WTC11 (cell line): ENCODE data around the gene TM9SF3. TPM values are rescaled to one million over a fixed set of nuclear protein-coding genes. Genes with fewer than 3 reads are reported as not detected.

Experiments
- ATAC-seq: fragments of 200-7000 bp; cut with Tn5 transposase; 2 replicates; pipeline ENCODE4 v1.10.0; 2021; ENCODE audit warnings: mild to moderate bottlenecking, moderate library complexity
- CTCF ChIA-PET: fragments of 300-600 bp; sonication (Branson Sonifier 250); formaldehyde crosslinking; loops from one replicate; lab custom pipeline; 2021; ENCODE audit warnings: antibody characterized with exemption; lab: Charles Lee
- POLR2A ChIA-PET: fragments of 350-600 bp; sonication (Branson Sonifier 250); formaldehyde crosslinking; loops from one replicate; lab custom pipeline; 2021; ENCODE audit warnings: antibody characterized with exemption; lab: Charles Lee
- DNase-seq: peaks from one replicate; pipeline ENCODE4 v3.0.0; 2021; ENCODE audit warnings: low spot score
- H3K27ac Mint-ChIP-seq: 2 replicates; pipeline ENCODE4 v1.8.0; 2021; ENCODE audit warnings: mixed read lengths
- H3K27me3 Mint-ChIP-seq: 2 replicates; pipeline ENCODE4 v1.8.0; 2021; ENCODE audit warnings: low read depth, mild to moderate bottlenecking, moderate library complexity, mixed read lengths
- H3K36me3 Mint-ChIP-seq: 2 replicates; pipeline ENCODE4 v1.8.0; 2021; ENCODE audit warnings: mixed read lengths
- H3K4me1 Mint-ChIP-seq: 2 replicates; pipeline ENCODE4 v1.8.0; 2022; ENCODE audit warnings: mixed read lengths
- H3K4me3 Mint-ChIP-seq: 2 replicates; pipeline ENCODE4 v1.8.0; 2021; ENCODE audit warnings: mild to moderate bottlenecking, moderate library complexity, mixed read lengths
- H3K9me3 Mint-ChIP-seq: 2 replicates; pipeline ENCODE4 v1.8.0; 2021; ENCODE audit warnings: mixed read lengths
- ATF2 ChIP-seq: sonication (generic); formaldehyde crosslinking; IDR thresholded peaks from 2 replicates; pipeline ENCODE4 v1.8.1; 2022; ENCODE audit warnings: low read depth, missing genetic modification reagents, borderline replicate concordance
- ATF3 ChIP-seq: sonication (generic); formaldehyde crosslinking; conservative IDR thresholded peaks from 2 replicates; pipeline ENCODE4 v1.8.1; 2022; ENCODE audit warnings: mild to moderate bottlenecking, missing genetic modification reagents
- CBFB ChIP-seq: sonication (generic); formaldehyde crosslinking; IDR thresholded peaks from 2 replicates; pipeline ENCODE4 v1.8.1; 2022; ENCODE audit warnings: mild to moderate bottlenecking, low read depth, missing genetic modification reagents
- CREB1 ChIP-seq: sonication (generic); formaldehyde crosslinking; IDR thresholded peaks from 2 replicates; pipeline ENCODE4 v1.8.0; 2023; ENCODE audit warnings: mild to moderate bottlenecking, missing genetic modification reagents
- E2F4 ChIP-seq: sonication (generic); formaldehyde crosslinking; IDR thresholded peaks from 2 replicates; pipeline ENCODE4 v1.8.1; 2022; ENCODE audit warnings: low read depth, mild to moderate bottlenecking, moderate library complexity, missing genetic modification reagents, borderline replicate concordance
- FOXJ3 ChIP-seq: sonication (generic); formaldehyde crosslinking; IDR thresholded peaks from 2 replicates; pipeline ENCODE4 v1.9.0; 2021; ENCODE audit warnings: missing genetic modification reagents, mild to moderate bottlenecking, borderline replicate concordance
- NFYB ChIP-seq: sonication (generic); formaldehyde crosslinking; conservative IDR thresholded peaks from 2 replicates; pipeline ENCODE4 v1.8.0; 2022; ENCODE audit warnings: low read depth, missing genetic modification reagents
- NR2C2 ChIP-seq: sonication (generic); formaldehyde crosslinking; IDR thresholded peaks from 2 replicates; pipeline ENCODE4 v1.8.0; 2022; ENCODE audit warnings: mild to moderate bottlenecking, missing genetic modification reagents
- RELA ChIP-seq: sonication (generic); formaldehyde crosslinking; IDR thresholded peaks from 2 replicates; pipeline ENCODE4 v1.8.1; 2022; ENCODE audit warnings: missing genetic modification reagents, mild to moderate bottlenecking, borderline replicate concordance
- TEAD4 ChIP-seq: sonication (generic); formaldehyde crosslinking; IDR thresholded peaks from 2 replicates; pipeline ENCODE4 v1.8.0; 2022; ENCODE audit warnings: mild to moderate bottlenecking, missing genetic modification reagents
- ZBTB21 ChIP-seq: sonication (generic); formaldehyde crosslinking; IDR thresholded peaks from 2 replicates; pipeline ENCODE4 v1.8.1; 2023; ENCODE audit warnings: mild to moderate bottlenecking, missing genetic modification reagents, borderline replicate concordance
- ZNF232 ChIP-seq: sonication (generic); formaldehyde crosslinking; IDR thresholded peaks from 2 replicates; pipeline ENCODE4 v1.8.0; 2022; ENCODE audit warnings: mild to moderate bottlenecking, missing genetic modification reagents
- ZNF263 ChIP-seq: sonication (generic); formaldehyde crosslinking; IDR thresholded peaks from 2 replicates; pipeline ENCODE4 v1.8.1; 2022; ENCODE audit warnings: low read depth, mild to moderate bottlenecking, moderate library complexity, missing genetic modification reagents
- ZNF532 ChIP-seq: fragments of 250-450 bp; sonication (Bioruptor Pico); IDR thresholded peaks from 2 replicates; pipeline ENCODE4 v1.9.0; 2021; ENCODE audit warnings: mild to moderate bottlenecking, borderline replicate concordance
- total RNA-seq: library from RNA; stranded (reverse); gene quantifications from 3 replicates; pipeline ENCODE4 v1.2.3, GENCODE V29; 2021

The TM9SF3 gene
- total RNA-seq, 1 experiment from 2014 or later, result 116 TPM

GRCh38 chr10:96588616-96589419 is 2.0 kb upstream of the TM9SF3 start (continued):
- no peak for TF ChIP-seq FOXJ3 (CRISPR knock-in tag)
- TF ChIP-seq, all 79 proteins: peak for 0

- H3K27ac Mint-ChIP-seq, result no peak overlapping the region
- H3K27me3 Mint-ChIP-seq, result no peaks in the 10 kb centered on the region
- CTCF ChIA-PET, result no interaction called here
- ATAC-seq (no peak), DNase-seq (no peak)
- no peaks in the 10 kb centered on the region for H3K36me3 Mint-ChIP-seq
- TF ChIP-seq ZNF232 (CRISPR knock-in tag), result no peak
- H3K9me3 Mint-ChIP-seq, result no peaks in the 10 kb centered on the region
- POLR2A ChIA-PET, result no interaction called here
- H3K4me1 Mint-ChIP-seq, result peaks cover 13% of the 10 kb centered on the region
- no peak overlapping the region for H3K4me3 Mint-ChIP-seq
Measured at GRCh38 chr10:96588060-96588554, 1.3 kb upstream of the TM9SF3 start.

- no peaks in the 10 kb centered on the region for H3K36me3 Mint-ChIP-seq
- no peak overlapping the region; the same call in none of the 2 replicates for H3K27ac Mint-ChIP-seq
- H3K9me3 Mint-ChIP-seq, result no peaks in the 10 kb centered on the region
- no peak for DNase-seq
- no peaks in the 10 kb centered on the region for H3K27me3 Mint-ChIP-seq
- TF ChIP-seq E2F4 (CRISPR knock-in tag) (no peak), ATF3 (CRISPR knock-in tag) (no peak), CREB1 (CRISPR knock-in tag) (no peak), NFYB (CRISPR knock-in tag) (no peak), TEAD4 (CRISPR knock-in tag) (no peak), NR2C2 (CRISPR knock-in tag) (no peak), ATF2 (CRISPR knock-in tag) (no peak), CBFB (CRISPR knock-in tag) (no peak), RELA (no peak), ZNF263 (CRISPR knock-in tag) (no peak), ZBTB21 (CRISPR knock-in tag) (no peak), ZNF532 (CRISPR knock-in tag) (no peak)
- peak; percentile 17; the same call in 1 of the 2 replicates for ATAC-seq
- no peak overlapping the region for H3K4me3 Mint-ChIP-seq
- H3K4me1 Mint-ChIP-seq, result peaks cover 19% of the 10 kb centered on the region
- ChIA-PET POLR2A (no interaction called here), CTCF (no interaction called here)
Measured at GRCh38 chr10:96587264-96588059, 650 bp upstream of the TM9SF3 start.
